HCT116 (cell line): Measurements from ENCODE around the gene HDLBP. TPM values are rescaled to one million over a fixed set of nuclear protein-coding genes. Genes with fewer than 3 reads are reported as not detected.
"Not testable (repeated sequence)": the region's sequence is repeated elsewhere in the genome, so short reads cannot be mapped to it uniquely, and the experiment has no call there.

Experiments used
- ATAC-seq: fragments of 200-7000 bp; cut with Tn5 transposase; 2 replicates; pipeline ENCODE4 v1.9.1; 2020; ENCODE audit warnings: mild to moderate bottlenecking, moderate library complexity
- BruUV-seq: library from RNA; stranded (reverse); fragments of 400-500 nt; replicated peaks from 2 replicates; lab custom pipeline; 2021; lab: Mats Ljungman, UMichigan
- CTCF ChIA-PET: fragments of 300-600 bp; sonication (Branson Sonifier 250); formaldehyde crosslinking; loops from one replicate; lab custom pipeline; 2021; ENCODE audit warnings: antibody characterized with exemption; lab: Charles Lee
- POLR2A ChIA-PET: fragments of 300-600, 350-600 bp; sonication (Branson Sonifier 250); formaldehyde crosslinking; loops from one replicate; lab custom pipeline; 2021; ENCODE audit warnings: antibody characterized with exemption; lab: Charles Lee
- RAD21 ChIA-PET, 2 experiments: fragments of 300-600 bp; sonication (Branson Sonifier 250); formaldehyde crosslinking; loops; one replicate each; lab custom pipeline; 2023; ENCODE audit warnings: low total read pairs in 2 of 2; ENCODE audit not compliant: uncharacterized antibody in 2 of 2, unreplicated experiment in 2 of 2, low non-redundant PET in 1 of 2; lab: Charles Lee
- DNase-seq: peaks from one replicate; pipeline ENCODE4 v3.0.0-alpha.2; 2010; ENCODE audit warnings: low read depth, low spot score
- H2AFZ ChIP-seq: fragments of 200-600 bp; shearing (Covaris generic), sonication (generic); 2 replicates; pipeline ENCODE4 v1.6.1; 2017; ENCODE audit warnings: low read depth, mixed run types, mixed read lengths, antibody characterized with exemption, low read length; ENCODE audit not compliant: poor library complexity, severe bottlenecking
- H3K27ac ChIP-seq: 2 replicates; pipeline ENCODE4 v1.5.1; 2012; ENCODE audit warnings: low read depth, low read length
- H3K27me3 ChIP-seq: fragments of 200-600 bp; sonication (generic); 2 replicates; pipeline ENCODE4 v1.6.1; 2016; ENCODE audit warnings: mixed run types, low read length, mixed read lengths; ENCODE audit not compliant: insufficient read depth
- H3K36me3 ChIP-seq, 2 experiments: fragments of 200-500 bp in 1 of 2; fragments of 200-600 bp in 1 of 2; sonication (Bioruptor generic) in 1 of 2; sonication (generic) in 1 of 2; 2 replicates each; pipeline versions ENCODE4 v1.5.1 to v1.6.1; 2014 to 2016; ENCODE audit warnings: low read length in 2 of 2, inconsistent platforms in 1 of 2, mixed read lengths in 1 of 2, mixed run types in 1 of 2; ENCODE audit not compliant: insufficient read depth in 2 of 2, control insufficient read depth in 1 of 2
- H3K4me1 ChIP-seq, 2 experiments: fragments of 200-600 bp in 1 of 2; sonication (generic) in 1 of 2; 2 replicates each; pipeline versions ENCODE4 v1.5.1 to v1.6.1; 2012 to 2017; ENCODE audit warnings: low read length in 2 of 2, inconsistent platforms in 1 of 2, mild to moderate bottlenecking in 1 of 2, mixed read lengths in 1 of 2, mixed run types in 1 of 2, moderate library complexity in 1 of 2; ENCODE audit not compliant: insufficient read depth in 2 of 2, control insufficient read depth in 1 of 2
- H3K4me2 ChIP-seq: fragments of 200-600 bp; sonication (generic); 2 replicates; pipeline ENCODE4 v1.6.1; 2017; ENCODE audit warnings: mixed run types, low read length, mixed read lengths
- H3K4me3 ChIP-seq, 2 experiments: fragments of 200-600 bp in 1 of 2; sonication (generic) in 1 of 2; replicated peaks in 1 of 2; 2 replicates each; pipeline ENCODE4 v1.5.1; 2011 to 2016; ENCODE audit warnings: low read length in 2 of 2, control low read depth in 1 of 2, low read depth in 1 of 2, mild to moderate bottlenecking in 1 of 2, mixed read lengths in 1 of 2, mixed run types in 1 of 2
- H3K79me2 ChIP-seq: fragments of 200-600 bp; sonication (generic); 2 replicates; pipeline ENCODE4 v1.6.1; 2017; ENCODE audit warnings: mild to moderate bottlenecking, mixed run types, low read length, moderate library complexity, mixed read lengths; ENCODE audit not compliant: insufficient read depth
- H3K9ac ChIP-seq: fragments of 200-600 bp; sonication (generic); 2 replicates; pipeline ENCODE4 v1.6.1; 2016; ENCODE audit warnings: low read length, mixed read lengths
- H3K9me2 ChIP-seq: fragments of 200-600 bp; sonication (generic), shearing (Covaris generic); 2 replicates; pipeline ENCODE4 v1.6.1; 2017; ENCODE audit warnings: mixed run types, mild to moderate bottlenecking, moderate library complexity; ENCODE audit not compliant: insufficient read depth
- H3K9me3 ChIP-seq, 2 experiments: fragments of 200-500 bp in 1 of 2; fragments of 200-600 bp in 1 of 2; sonication (Bioruptor generic) in 1 of 2; sonication (generic) in 1 of 2; 2 replicates each; pipeline ENCODE4 v1.6.1; 2014 to 2017; ENCODE audit warnings: low read length in 2 of 2, mixed read lengths in 2 of 2, inconsistent platforms in 1 of 2, low read depth in 1 of 2, mild to moderate bottlenecking in 1 of 2, mixed run types in 1 of 2, moderate library complexity in 1 of 2; ENCODE audit not compliant: control insufficient read depth in 1 of 2, insufficient read depth in 1 of 2
- H4K20me1 ChIP-seq: fragments of 200-600 bp; sonication (generic), shearing (Covaris generic); 2 replicates; pipeline ENCODE4 v1.6.1; 2017; ENCODE audit warnings: mixed run types, mild to moderate bottlenecking, moderate library complexity; ENCODE audit not compliant: insufficient read depth
- ATF3 ChIP-seq: IDR thresholded peaks from 2 replicates; pipeline ENCODE4 v1.6.1; 2012
- EGR1 ChIP-seq: IDR thresholded peaks from 2 replicates; pipeline ENCODE4 v1.6.1; 2012; ENCODE audit warnings: low read depth
- EZH2phosphoT487 ChIP-seq: fragments of 200-600 bp; IDR thresholded peaks from 2 replicates; pipeline ENCODE4 v1.6.1; 2018; ENCODE audit warnings: antibody characterized with exemption, borderline replicate concordance
- FOSL1 ChIP-seq: IDR thresholded peaks from 2 replicates; pipeline ENCODE4 v1.6.1; 2012; ENCODE audit warnings: low read depth
- JUND ChIP-seq: IDR thresholded peaks from 2 replicates; pipeline ENCODE4 v1.6.1; 2012
- RAD21 ChIP-seq: IDR thresholded peaks from 2 replicates; pipeline ENCODE4 v1.6.1; 2012; ENCODE audit warnings: low read depth, mild to moderate bottlenecking
- REST ChIP-seq: IDR thresholded peaks from 2 replicates; pipeline ENCODE4 v1.6.1; 2012; ENCODE audit warnings: low read depth
- TCF7L2 ChIP-seq: IDR thresholded peaks from 2 replicates; pipeline ENCODE4 v1.7.0; 2011; ENCODE audit warnings: borderline replicate concordance, inconsistent platforms; ENCODE audit not compliant: insufficient read depth, insufficient read length; ENCODE audit errors: extremely low read depth
- ZFX ChIP-seq: fragments of 450-650 bp; IDR thresholded peaks from 2 replicates; pipeline ENCODE4 v1.6.1; 2017
- ZNF274 ChIP-seq: fragments of 200-500 bp; sonication (Bioruptor generic); IDR thresholded peaks from 2 replicates; pipeline ENCODE4 v1.6.1; 2014; ENCODE audit warnings: mild to moderate bottlenecking, low read depth, low read length, inconsistent platforms
- intact Hi-C: fragments of 100-400 bp; cut with micrococcal nuclease; formaldehyde crosslinking; loops from 2 replicates; pipeline ENCODE4 v1.10.0; 2022
- total RNA-seq: library from RNA; stranded (reverse); gene quantifications from one replicate; pipeline ENCODE4 v1.2.1, GENCODE V29; 2021; ENCODE audit not compliant: unreplicated experiment

HDLBP gene
- total RNA-seq, 1 experiment from 2014 or later, result 462 TPM

GRCh38 chr2:241279413-241279812 is 36.1 kb downstream of the HDLBP start (continued):
- TF ChIP-seq REST, result no peak
- TF ChIP-seq JUND, result no peak

GRCh38 chr2:241278306-241278705 is 37.2 kb downstream of the HDLBP start:
- H3K4me3 ChIP-seq, H3K27ac ChIP-seq, BruUV-seq, CTCF ChIA-PET, H3K9me2 ChIP-seq, H3K27me3 ChIP-seq, H3K9me3 ChIP-seq, ATAC-seq, DNase-seq, H3K4me2 ChIP-seq, RAD21 ChIA-PET, POLR2A ChIA-PET, intact Hi-C loops, H2AFZ ChIP-seq, H3K36me3 ChIP-seq, H3K9ac ChIP-seq: not testable (repeated sequence)
- peaks cover 100% of the 10 kb centered on the region for H3K79me2 ChIP-seq
- H3K4me1 ChIP-seq, result peaks cover 13 to 16% of the 10 kb centered on the region in 2 experiments
- peaks cover 26% of the 10 kb centered on the region; the same call in 1 of the 2 replicates for H4K20me1 ChIP-seq

GRCh38 chr2:241275910-241276309 is 39.6 kb downstream of the HDLBP start:
- no peak for DNase-seq
- Histone ChIP-seq H3K4me3 (no peak overlapping the region), H3K4me2 (no peak overlapping the region), H3K36me3 (0 out of 4 replicates have a peak, but pooled peaks cover 0 to 4% of the 10 kb centered on the region in 2 experiments), H3K9me2 (no peaks in the 10 kb centered on the region), H3K4me1 (peaks cover 24 to 33% of the 10 kb centered on the region in 2 experiments), H3K27me3 (no peaks in the 10 kb centered on the region), H2AFZ (no peak overlapping the region), H3K27ac (no peak overlapping the region), H3K9me3 (0 out of 4 replicates have a peak, but pooled peaks cover 0 to 3% of the 10 kb centered on the region in 2 experiments), H4K20me1 (peaks cover 26% of the 10 kb centered on the region; the same call in 1 of the 2 replicates), H3K79me2 (peaks cover 97% of the 10 kb centered on the region), H3K9ac (no peak overlapping the region)
- intact Hi-C loops, result no loop called here
- ChIA-PET CTCF (no interaction called here), RAD21 (no interaction called here), POLR2A (no interaction called here)
- ATAC-seq, result no peak
- BruUV-seq, result no TSS peak
- no peak for TF ChIP-seq REST
- TF ChIP-seq ZFX, result no peak
- no peak for TF ChIP-seq FOSL1
- no peak for TF ChIP-seq ZNF274
- no peak for TF ChIP-seq ATF3
- no peak for TF ChIP-seq EGR1
- TF ChIP-seq TCF7L2, result no peak
- no peak for TF ChIP-seq EZH2phosphoT487
- TF ChIP-seq RAD21, result no peak
